SK-N-MC (cell line): ENCODE measurements around the gene CYBB.
"Not testable (repeated sequence)": the region's sequence is repeated elsewhere in the genome, so short reads cannot be mapped to it uniquely, and the experiment has no call there.

Source experiments
- EZH2 ChIP-seq: fragments of 200-600 bp; sonication (generic); IDR thresholded peaks from one replicate; pipeline ENCODE4 v1.6.1; 2017; ENCODE audit warnings: antibody characterized with exemption
- POLR2AphosphoS5 ChIP-seq: IDR thresholded peaks from 2 replicates; pipeline ENCODE4 v1.6.1; 2012; ENCODE audit warnings: mild to moderate bottlenecking, low read depth, low read length, borderline replicate concordance

- TF ChIP-seq EZH2, POLR2AphosphoS5: not testable (repeated sequence)
These were observed 11.0 kb upstream of the CYBB start for GRCh38 chrX:37768866-37769265.
